ENCODE results near the gene HNMT.
"Not testable (repeated sequence)": the region's sequence is repeated elsewhere in the genome, so short reads cannot be mapped to it uniquely, and the experiment has no call there.

HNMT gene

DNA sequence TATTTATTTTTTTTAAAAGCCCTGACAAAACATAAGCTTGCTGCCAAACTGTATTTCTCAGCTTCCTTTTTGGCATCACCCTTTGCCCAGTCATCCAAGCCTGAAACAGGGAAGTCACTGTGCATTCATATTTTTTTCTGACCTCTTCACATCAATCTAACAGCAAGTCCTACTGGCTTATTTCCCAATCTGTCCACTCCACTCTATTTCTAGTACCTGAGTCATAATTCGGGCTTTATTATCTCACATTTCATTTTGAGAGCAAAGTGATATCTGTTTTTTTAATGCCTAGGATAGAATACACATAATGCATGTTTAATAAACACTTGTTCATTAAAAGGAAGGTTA, 5.1 kb downstream of the HNMT start:
- in situ Hi-C loops (cut with MboI; ENCODE audit: low sequenced_read_pairs, unreplicated experiment) = no loop called here
- DNase-seq (ENCODE audit: low spot score) = no peak
- TF ChIP-seq, protein P1, sequence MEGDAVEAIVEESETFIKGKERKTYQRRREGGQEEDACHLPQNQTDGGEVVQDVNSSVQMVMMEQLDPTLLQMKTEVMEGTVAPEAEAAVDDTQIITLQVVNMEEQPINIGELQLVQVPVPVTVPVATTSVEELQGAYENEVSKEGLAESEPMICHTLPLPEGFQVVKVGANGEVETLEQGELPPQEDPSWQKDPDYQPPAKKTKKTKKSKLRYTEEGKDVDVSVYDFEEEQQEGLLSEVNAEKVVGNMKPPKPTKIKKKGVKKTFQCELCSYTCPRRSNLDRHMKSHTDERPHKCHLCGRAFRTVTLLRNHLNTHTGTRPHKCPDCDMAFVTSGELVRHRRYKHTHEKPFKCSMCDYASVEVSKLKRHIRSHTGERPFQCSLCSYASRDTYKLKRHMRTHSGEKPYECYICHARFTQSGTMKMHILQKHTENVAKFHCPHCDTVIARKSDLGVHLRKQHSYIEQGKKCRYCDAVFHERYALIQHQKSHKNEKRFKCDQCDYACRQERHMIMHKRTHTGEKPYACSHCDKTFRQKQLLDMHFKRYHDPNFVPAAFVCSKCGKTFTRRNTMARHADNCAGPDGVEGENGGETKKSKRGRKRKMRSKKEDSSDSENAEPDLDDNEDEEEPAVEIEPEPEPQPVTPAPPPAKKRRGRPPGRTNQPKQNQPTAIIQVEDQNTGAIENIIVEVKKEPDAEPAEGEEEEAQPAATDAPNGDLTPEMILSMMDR (IDR thresholded peaks at IDR 0.05; ENCODE audit: borderline replicate concordance, control extremely low read depth, extremely low read depth, insufficient read depth, missing control alignments) = no peak

DNA sequence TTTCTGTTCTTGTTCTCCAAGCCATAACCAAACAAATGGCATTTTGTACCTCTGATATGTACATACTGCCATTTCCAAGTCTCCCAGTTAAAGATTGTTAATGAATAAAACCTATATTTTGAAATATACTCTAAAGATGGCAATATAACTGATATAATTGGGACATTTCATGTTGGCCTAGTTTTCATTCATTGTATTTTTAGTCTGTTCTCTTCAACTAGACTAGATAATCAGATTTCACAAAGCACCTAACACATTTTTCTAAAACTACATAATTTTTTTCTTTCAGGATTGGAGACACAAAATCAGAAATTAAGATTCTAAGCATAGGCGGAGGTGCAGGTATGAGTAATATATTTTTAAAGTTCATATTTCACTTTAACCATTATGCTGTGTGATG, 5.6 kb downstream of the HNMT start:
- in situ Hi-C loops (cut with MboI; ENCODE audit: low sequenced_read_pairs, unreplicated experiment) = no loop called here
- no peak for DNase-seq (ENCODE audit: low spot score)
- TF ChIP-seq, protein P1 (IDR thresholded peaks at IDR 0.05; ENCODE audit: borderline replicate concordance, control extremely low read depth, extremely low read depth, insufficient read depth, missing control alignments) = no peak

DNA sequence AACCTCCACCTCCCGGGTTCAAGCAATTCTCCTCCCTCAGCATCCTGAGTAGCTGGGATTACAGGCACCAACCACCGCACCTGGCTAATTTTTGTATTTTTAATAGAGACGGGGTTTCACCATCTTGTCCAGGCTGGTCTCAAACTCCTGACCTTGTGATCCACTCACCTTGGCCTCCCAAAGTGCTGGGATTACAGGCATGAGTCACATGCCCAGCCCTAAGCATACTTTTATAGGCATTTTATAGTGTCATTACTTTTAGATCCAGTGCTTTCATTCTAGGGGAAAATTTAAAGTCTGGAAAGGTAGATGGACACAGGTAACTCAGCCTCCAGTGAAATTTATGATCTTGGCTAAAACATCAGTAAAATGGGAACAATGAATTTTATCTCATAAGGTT, 7.0 kb downstream of the HNMT start:
- in situ Hi-C loops (cut with MboI; ENCODE audit: low sequenced_read_pairs, unreplicated experiment); DNase-seq (ENCODE audit: low spot score): not testable (repeated sequence)

DNA sequence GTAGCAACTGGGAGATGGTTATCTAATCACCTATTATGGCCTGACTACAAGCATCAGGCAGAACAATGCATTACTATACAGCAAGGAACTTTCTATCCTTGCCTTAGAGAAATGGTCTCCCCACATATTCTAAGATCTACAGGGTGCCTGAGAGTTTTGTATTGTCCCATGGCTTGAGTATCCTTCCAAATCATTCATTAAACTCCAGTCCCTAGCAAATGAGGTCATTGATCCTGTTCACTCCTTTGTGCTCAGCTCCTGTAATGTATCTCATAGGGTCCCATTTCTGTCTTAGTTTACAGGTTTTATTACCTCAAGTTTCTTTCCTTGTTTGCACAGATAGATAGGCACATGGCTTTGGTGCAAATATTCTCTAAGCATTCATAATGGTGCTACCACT, 9.0 kb downstream of the HNMT start:
- TF ChIP-seq, protein P1 (IDR thresholded peaks at IDR 0.05; ENCODE audit: borderline replicate concordance, control extremely low read depth, extremely low read depth, insufficient read depth, missing control alignments) = no peak
- in situ Hi-C loops (cut with MboI; ENCODE audit: low sequenced_read_pairs, unreplicated experiment) = no loop called here
- no peak for DNase-seq (ENCODE audit: low spot score)

DNA sequence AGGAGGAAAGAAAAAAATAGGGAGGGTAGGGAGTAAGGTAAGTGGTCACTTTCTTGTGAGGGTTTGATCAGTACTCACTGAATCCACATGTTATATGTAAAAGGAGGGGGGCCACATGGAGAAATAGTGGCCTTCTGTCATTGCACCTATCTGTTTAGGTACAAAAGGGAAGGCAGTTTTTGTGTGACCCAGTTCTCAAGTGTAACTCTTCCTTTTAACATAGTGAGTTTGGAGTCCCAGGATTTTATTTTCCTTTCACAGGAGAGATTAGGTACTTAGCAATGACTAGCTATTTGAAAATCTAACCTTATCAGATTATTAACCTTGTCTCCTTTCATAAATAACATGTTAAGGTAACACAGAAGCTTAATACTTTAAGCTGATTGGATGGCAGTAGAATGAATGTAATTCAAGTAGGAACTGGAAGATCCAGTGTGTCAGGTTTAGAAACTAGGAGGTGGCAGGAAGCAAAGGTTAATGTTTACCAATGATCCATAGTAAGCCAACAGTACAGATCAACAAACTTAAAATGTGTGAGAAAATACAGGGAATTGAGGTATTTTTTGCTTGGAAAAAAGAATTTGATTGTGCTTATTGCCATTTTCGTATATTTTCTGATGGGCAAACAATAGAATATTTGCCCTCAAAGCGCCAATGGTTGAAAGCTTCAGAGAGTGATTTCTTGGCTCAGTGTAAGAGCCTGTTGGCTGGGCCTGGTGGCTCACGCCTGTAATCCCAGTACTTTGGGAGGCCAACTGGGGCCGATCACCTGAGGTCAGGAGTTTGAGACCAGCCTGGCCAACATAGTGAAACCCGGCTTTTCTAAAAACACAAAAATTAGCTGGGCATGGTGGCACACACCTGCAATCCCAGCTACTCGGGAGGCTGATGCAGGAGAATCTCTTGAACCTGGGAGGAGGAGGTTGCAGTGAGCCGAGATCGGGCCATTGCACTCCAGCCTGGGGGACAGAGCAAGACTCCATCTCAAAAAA, 11.3 kb downstream of the HNMT start:
- in situ Hi-C loops (cut with MboI; ENCODE audit: low sequenced_read_pairs, unreplicated experiment) = no loop called here
- TF ChIP-seq, protein P1 (IDR thresholded peaks at IDR 0.05; ENCODE audit: borderline replicate concordance, control extremely low read depth, extremely low read depth, insufficient read depth, missing control alignments) = no peak
- DNase-seq (ENCODE audit: low spot score) = no peak

DNA sequence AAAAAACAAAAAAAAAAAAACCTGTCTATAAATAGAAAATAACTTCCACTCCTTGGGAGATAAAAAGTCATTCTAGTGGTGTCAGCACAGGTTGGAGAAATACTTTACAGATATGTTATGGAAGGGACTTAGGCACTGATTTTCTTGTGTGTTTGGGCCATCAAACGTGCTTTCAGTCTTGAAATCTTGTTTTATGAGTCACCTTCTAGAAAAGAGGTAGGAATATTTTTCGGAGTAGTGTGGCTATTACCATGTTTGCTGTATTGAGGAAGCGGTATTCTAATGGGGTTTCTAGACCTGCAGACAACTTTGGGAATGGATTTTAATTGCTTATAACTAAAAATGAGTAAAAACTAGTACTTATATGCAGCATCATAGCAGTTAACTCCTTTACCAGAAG, 12.0 kb downstream of the HNMT start:
- DNase-seq (ENCODE audit: low spot score) = no peak
- TF ChIP-seq, protein P1 (IDR thresholded peaks at IDR 0.05; ENCODE audit: borderline replicate concordance, control extremely low read depth, extremely low read depth, insufficient read depth, missing control alignments) = no peak
- in situ Hi-C loops (cut with MboI; ENCODE audit: low sequenced_read_pairs, unreplicated experiment) = no loop called here

DNA sequence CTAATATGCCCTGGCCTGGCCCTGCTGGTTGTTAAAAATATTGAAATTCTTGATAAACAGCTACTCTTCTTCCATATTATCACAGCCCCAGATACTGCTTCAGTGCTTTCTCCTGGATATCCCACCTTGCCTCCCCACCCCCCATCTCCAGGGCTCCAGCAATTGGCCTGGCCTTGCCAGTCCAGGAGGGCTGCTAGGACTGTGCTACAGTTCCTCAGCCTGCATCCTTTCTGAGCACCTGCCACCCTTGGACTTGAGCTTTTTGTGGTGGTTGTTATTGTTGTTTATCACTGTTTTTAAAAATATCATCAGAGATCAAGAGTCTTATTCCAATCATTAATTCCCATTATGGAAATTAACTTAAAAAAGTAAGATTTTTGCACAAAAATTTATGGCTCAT, 13.5 kb downstream of the HNMT start:
- DNase-seq (ENCODE audit: low spot score) = no peak
- TF ChIP-seq, protein P1 (IDR thresholded peaks at IDR 0.05; ENCODE audit: borderline replicate concordance, control extremely low read depth, extremely low read depth, insufficient read depth, missing control alignments) = no peak
- in situ Hi-C loops (cut with MboI; ENCODE audit: low sequenced_read_pairs, unreplicated experiment) = no loop called here

All from GM13976 (cell line).